NCI-H2029 (cell line): Measurements from ENCODE around the gene SDC1.
"Not testable (repeated sequence)": the region's sequence is repeated elsewhere in the genome, so short reads cannot be mapped to it uniquely, and the experiment has no call there.

Source experiments
- DNase-seq: peaks from one replicate; lab custom pipeline; 2025; lab: John Stamatoyannopoulos, UW

Gene SDC1

DNA sequence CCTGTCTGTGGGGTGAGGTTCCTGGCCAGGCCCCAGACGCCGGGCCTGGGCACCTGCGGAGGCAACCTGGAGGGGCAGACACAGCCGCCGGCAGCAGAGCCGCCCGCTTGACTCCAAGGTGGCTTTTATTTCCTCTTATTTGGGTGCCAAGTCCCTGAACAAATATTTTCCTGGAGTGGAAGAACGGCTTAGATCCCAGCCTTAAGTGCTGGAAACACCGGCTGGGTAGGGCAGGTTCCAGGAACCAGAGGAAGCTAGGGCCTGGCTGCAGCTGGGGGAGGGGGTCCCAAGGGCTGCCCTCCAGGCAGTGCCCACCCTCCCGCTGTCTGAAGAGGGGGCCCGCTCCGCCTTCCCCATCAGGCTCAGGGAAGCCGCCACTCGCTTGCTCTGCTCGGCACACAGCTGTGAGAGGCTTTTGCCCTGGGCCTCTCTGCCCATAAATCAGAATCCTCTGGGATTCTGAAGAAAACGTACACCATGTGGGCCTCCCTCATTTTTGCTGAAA lies 28.2 kb downstream of the SDC1 start:
- peak; percentile 92 for DNase-seq

DNA sequence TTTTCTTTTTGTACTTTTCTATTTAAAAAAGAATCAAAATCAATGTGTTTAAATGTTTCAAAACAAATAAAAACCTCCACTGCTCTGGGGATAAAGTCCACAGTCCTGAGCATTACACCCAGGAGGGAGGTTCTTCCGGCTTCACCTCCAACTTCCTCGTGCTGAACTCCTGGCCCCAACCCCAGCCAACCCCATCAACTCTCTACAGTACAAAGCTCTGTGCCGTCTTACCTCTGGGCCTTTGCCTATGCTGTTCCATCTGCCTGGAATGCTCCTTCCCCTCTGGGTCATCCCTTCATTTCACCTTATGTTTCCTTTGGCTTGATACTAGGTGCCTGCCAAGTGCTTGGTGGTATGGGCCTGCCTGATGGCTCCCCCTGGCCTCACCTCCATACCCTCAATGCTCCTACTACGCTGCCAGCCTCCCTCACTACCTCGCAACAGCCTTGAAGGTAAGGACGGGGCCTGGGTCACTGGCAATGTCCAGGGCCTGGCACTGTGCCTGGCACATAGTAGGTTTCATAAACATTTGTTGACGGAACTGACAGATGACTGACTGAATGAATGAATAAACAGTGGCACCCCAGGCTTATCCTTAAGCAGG lies 28.8 kb downstream of the SDC1 start:
- no peak for DNase-seq

DNA sequence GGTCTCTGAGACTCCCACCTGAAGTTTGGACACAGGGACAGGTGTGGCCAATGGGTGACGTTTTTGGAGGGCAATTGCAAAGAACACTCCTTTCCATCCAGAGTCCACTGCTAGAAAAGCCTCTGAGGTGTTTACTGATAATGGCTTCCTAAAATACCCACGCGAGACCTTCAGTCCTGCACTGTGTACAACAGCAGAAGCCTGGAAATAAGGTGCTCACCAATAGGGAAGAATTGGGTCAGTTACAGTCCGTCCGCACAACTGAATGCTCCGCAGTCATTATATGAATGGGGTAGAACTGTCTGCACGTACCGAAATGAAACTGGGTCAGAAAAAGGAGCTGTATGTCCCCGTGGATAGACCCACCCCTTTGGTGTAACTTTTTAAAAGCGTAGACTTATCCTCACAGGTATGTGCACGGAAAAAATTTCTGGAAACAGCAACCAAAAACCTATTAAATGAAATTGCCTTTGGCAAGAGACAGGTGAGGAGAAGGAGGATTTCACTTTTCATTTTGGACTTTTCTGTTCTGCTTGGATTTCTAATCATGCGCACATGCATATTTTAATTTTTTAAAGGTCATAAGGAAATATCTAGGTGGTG lies 29.4 kb downstream of the SDC1 start:
- no peak for DNase-seq

- not testable (repeated sequence) for DNase-seq
Observed at GRCh38 chr2:20195016-20195411, 29.9 kb downstream of the SDC1 start.

DNA sequence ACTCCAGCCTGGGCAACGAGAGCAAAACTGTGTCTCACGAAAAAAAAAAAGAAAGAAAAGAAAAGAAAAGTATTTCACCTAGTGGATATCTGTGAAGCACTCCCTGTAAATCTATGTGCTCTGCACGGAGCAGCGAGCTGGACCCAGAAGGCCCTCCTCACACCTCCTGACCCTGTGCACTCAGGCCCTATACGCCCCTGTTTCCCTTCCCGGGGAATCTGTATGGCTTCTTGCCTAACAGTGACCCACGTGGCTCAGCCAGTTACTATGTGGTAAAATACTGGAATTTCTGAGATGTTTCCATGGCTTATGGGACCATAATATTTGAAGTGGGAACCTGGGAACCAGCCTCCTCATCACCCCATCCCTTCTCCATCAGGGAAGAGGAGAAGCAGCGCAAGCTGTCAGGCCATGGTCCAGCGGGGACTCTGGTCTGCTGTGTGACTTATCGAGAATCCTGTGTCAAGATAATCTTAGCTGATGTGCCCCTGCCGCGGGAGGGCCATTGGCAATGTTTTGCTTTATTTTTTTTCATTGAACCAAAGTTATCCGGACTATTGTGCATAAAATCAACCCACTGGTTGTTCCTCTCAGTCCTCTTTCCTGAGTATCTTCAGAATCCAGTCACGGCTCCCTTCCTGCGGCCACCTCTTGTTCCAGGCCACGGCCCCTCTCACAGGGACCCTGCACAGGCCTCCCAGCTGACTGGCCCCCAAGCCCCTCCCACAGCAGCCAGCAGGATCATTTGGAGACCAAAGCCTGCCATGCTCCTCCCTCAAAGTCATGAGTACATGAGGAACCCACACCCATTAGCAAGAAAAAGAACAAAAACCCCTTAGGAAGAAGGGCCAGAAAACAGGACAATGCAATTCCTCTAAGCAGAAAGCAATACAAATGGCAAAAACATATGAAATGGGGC lies 30.6 kb downstream of the SDC1 start:
- no peak for DNase-seq

GRCh38 chr2:20193185-20193584 lies 31.7 kb downstream of the SDC1 start:
- no peak for DNase-seq

- no peak for DNase-seq
Observed at GRCh38 chr2:20192781-20193180, 32.1 kb downstream of the SDC1 start.

- no peak for DNase-seq
Observed at GRCh38 chr2:20191714-20192569, 33.0 kb downstream of the SDC1 start.

DNA sequence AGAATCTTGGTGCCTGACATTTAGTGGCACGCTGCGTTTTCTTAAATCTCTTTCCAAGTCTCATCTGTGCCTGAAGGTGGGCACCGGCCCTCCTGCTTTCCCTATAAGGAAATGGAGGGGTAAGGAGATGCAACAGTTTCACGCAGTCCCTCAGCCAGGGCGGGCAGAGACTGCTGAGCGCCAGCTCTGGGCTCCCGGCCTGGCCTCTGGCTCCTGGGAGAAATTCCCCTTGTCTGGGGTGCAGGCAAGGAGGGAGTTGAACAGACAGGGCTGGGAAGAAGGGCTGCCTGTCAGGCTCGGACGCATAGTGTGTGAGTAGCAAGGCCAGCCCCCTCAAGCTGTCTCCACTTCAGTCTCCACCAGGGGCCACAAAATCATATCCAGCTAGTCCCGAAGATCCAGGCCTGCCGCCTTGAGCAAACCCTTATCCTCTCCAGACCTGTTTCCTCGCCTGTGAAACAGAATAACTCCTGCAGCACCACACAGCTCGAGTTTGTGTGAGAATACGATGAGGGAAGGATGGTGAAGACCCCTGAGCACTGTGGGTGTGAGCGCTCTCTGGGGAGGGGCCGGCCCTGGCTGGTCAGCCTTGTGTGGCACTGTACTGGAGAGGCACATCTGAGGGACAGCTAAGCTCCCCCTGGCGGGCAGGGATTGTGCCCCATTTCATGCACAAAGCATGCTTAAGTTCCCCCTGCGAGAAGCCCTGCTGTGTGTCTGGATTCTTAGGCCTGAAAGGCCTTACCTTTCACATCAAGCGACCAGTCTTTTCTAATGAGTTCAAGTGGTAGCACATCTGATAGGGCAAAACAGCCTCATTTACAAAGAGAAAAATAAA lies 33.8 kb downstream of the SDC1 start:
- no peak for DNase-seq

GRCh38 chr2:20190170-20190569 lies 34.8 kb downstream of the SDC1 start:
- no peak for DNase-seq

- no peak for DNase-seq
Observed at GRCh38 chr2:20189299-20189931, 35.5 kb downstream of the SDC1 start.

GRCh38 chr2:20188851-20189250 lies 36.1 kb downstream of the SDC1 start:
- no peak for DNase-seq

DNA sequence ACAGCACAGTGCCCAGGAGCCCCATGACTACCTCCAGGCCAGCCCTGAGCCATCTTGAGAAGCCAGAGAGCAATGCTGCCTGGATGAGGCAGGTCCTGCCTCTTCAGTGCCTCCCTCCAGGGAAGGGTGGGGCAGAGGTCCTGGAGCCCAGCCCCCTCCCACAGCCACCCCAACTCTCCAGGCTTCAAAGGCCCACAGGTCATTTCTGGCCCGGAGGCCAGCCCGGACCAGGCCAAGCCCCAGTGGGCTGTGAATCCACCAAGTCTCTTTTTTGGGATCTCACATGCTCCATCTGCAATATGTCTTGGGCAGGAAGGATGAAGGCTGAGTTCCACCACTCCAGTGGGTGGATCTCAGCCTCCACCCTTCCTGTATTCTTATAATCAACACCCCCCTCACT lies 36.7 kb downstream of the SDC1 start:
- DNase-seq: no peak

DNA sequence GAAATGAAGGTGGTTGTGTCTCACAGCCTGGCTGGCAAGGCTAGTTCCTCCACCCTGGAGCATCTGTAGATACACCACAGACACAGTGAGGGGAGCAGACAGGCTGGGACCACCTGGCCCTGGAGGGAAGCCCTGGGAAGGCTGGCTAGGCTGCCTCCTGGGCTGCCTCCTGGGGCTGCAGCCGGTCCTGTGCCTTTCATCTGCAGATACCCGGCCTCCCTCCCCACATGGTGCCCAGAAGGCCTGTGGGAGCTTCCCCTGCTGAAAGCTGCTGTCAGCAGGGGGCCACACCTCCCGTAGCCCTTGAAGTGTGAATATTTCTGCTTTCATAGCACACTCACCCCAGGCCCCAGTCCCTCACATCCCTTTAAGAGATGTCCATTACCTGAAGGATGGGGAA lies 37.6 kb downstream of the SDC1 start:
- DNase-seq: no peak

GRCh38 chr2:20186855-20187187 lies 38.1 kb downstream of the SDC1 start:
- DNase-seq: no peak

- DNase-seq: no peak
Observed at GRCh38 chr2:20186078-20186854, 38.7 kb downstream of the SDC1 start.

- no peak for DNase-seq
Observed at GRCh38 chr2:20185176-20186022, 39.5 kb downstream of the SDC1 start.

GRCh38 chr2:20184067-20184938 lies 40.6 kb downstream of the SDC1 start:
- peak; percentile 54 for DNase-seq
